Iris pigment epithelial cell (primary cell): ENCODE measurements around the gene CNEP1R1.

Experiments used
- DNase-seq: peaks from one replicate; pipeline ENCODE4 v3.0.0-alpha.2; 2011; ENCODE audit warnings: low read depth

Gene CNEP1R1

DNA sequence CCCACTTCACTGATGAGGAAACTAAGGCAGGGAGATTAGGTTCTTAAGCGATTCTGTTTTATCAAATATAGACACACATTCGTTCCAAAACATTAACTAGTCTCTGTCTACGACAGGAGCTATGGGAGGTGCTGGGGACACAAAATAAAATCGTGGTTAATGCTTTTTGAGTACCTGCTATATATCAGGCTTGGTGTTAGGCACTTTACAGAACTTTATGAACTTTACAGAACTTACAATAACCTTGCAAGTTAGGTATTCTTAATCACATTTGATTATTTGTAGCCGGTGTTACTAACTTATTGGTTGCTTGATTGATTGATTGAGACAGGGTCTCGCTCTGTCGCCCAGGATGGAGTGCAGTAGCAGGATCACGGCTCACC lies 40.2 kb downstream of the CNEP1R1 start:
- DNase-seq = no peak

DNA sequence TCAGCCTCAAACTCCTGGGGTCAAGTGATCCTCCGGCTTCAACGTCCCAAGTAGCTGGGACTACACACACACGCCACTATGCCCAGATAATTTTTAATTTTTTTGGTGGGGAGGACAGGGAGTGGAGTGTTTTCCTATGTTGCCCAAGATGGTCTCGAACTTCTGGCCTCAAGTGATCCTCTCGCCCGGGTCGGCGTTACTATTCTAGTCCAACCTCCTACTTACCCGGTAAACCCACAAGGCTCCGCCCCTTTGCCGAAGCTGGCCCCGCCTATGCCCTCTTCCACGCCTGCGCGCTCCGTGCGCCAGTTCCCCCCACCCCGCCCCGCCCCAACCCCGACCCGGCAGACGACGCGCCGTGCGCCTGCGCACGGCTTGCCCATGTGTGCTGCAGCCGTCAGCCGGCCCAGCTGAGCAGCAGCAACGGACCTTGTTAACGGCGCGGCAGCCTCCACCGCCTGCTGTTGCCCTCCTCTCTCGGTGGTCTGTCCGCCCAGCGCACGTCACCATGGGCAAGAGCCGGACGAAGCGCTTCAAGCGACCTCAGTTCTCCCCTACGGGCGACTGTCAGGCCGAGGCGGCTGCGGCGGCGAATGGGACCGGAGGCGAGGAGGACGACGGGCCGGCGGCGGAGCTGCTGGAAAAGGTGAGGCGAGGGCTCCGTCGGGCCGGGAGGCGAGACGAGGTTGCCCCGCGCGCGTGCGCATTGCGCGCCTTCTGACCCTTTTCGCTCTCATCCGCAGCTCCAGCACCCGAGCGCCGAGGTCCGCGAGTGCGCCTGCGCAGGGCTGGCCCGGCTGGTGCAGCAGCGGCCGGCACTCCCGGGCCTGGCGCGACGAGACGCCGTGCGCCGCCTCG lies 40.8 kb downstream of the CNEP1R1 start, which contains the start of gene HEATR3:
TSS of gene HEATR3 (plus strand) at position 347 of the 858 bp plus-strand sequence. CDS start at position 509, 162 bp downstream.
- peak; percentile 92 for DNase-seq

DNA sequence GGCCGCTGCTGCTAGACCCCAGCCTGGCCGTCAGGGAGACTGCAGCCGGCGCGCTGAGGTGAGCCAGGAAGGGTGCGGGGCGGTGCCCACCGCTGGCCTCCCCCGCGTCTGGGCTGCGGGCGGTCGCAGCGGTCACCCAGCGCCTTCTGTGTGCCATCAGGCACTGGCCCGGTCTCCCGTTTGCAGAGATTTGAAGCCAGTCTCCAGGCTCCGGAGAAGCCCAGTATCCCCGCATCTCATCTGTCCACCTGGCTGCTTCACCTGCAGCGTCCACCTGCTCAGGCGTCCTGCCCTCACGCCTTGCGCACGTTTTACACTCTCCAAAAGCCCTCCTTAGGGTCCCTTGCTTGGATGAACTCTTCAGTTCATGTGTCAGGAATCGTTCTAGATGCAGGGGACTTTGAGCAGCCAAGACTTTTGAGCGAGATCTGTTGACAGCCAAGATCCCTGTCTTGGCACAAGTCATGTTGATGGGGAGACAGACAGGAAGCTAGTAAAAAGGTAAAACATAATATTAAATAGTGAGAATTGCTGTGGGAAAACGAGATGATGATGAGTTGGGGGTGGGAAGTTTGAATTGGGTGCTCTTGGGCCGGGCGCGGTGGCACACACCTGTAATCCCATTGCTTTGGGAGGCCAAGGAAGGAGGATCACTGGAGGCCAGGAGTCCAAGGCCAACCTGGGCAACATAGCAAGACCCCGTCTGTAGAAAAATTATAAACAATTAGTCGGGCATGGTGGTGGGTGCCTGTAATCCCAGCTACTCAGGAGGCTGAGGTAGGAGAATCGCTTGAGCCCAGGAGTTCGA lies 41.7 kb downstream of the CNEP1R1 start:
- DNase-seq = no peak

DNA sequence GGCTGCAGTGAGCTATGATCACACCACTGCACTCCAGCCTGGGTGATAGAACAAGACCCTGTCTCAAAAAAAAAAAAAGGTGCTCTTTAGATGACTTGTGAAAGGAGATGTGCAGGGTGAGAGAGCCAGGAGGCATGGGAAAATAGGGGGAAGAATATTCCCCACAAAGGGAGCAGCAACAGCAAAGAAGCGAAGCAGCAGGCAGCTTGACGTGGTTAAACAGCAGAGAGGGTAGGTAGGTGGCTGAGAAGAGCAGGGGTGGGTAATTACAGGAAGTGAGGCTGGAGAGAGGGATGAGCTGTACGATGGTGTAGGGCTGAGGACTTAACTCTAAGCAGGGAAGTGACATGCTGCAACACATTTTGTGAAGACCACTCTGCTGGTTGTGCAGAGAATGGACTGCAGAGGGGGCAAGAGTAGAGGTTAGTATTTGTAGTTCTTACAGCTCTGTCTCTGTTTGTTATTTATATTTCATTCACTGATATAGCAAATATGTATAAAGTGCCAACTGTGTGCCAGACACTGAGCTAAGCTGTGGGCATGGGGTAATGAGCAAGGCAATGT lies 42.3 kb downstream of the CNEP1R1 start:
- peak; percentile 72 for DNase-seq

DNA sequence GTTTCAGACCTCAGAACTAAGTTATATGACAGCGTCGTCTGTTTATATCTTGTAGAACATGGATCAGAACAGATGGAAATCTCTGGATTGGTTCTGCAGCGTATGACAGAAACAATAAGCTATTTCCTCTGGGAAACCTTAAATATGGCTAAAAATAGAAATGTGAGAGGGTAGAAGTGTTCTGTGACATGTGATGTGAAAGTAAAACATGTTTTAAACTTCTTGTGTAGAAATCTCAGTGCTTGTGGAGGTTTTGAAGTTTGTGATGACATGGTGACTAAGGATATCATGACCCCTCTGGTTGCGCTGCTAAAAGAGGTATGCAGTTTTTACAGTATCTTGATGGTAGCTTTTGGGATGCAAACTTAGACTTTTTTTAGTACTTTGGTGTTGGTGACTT lies 43.5 kb downstream of the CNEP1R1 start:
- DNase-seq = peak; percentile 74

DNA sequence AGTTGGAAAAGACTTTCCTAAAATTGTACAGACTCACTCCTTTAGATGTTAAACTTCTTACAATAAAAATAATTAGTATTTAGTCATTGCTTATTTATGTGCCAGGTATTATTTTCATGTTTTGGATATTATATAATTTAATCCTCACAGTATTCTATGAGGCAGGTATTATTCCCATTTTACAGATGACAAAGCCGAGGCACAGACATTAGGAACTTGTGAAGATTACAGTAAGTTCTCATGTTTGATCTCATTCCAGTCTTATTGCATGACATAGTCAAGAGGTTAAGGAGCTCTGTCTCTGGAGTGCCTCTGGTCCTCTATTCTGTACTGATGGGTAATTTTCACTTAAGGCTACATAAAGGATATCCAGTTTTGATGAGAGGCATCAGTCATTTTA lies 44.0 kb downstream of the CNEP1R1 start:
- no peak for DNase-seq

DNA sequence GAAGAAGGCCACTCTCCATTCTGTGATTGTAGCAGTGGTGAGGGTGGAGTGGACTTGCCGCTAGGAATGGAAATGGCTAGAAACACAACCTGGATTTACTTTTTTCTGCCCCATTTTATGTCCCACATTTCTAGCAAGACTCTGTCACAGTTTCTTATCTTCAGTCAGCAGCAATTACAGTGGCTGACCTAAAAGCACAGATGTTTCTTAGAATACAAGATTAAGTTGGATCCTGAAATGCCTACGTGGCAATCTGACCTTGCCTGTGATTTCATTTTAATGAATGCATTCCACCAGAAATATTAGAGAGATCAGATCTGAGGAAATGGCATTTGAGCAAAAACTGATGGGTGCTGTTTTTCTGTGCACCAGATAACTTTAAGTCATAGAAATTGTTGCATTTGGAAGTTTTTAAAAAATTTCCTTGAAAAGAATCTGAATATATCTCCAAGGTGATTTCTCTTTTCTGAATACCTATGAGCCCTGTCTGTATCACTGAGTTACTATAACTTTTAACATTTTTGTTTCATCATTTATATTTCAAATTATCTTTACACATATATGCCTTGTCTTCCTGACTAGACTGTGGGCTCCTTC lies 46.1 kb downstream of the CNEP1R1 start:
- DNase-seq = no peak

DNA sequence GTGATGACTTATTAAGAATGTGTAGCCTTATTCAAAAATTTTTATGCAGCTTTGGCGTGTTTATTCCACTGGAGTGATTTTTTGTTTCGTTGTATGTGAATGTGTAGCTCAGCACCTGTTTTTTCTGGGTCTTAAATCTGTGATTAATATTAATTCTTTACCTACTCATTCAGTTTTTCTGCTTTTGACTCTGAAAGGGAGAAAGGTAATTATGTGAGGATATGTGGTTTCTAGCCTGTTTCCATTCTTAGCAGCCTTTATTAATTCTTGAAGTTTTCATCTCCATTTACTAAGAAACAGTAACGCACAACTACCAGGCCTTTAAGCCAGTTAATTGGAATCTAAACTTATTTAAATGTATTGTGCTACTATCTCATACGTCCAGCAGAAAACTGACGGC lies 47.7 kb downstream of the CNEP1R1 start:
- DNase-seq = no peak

DNA sequence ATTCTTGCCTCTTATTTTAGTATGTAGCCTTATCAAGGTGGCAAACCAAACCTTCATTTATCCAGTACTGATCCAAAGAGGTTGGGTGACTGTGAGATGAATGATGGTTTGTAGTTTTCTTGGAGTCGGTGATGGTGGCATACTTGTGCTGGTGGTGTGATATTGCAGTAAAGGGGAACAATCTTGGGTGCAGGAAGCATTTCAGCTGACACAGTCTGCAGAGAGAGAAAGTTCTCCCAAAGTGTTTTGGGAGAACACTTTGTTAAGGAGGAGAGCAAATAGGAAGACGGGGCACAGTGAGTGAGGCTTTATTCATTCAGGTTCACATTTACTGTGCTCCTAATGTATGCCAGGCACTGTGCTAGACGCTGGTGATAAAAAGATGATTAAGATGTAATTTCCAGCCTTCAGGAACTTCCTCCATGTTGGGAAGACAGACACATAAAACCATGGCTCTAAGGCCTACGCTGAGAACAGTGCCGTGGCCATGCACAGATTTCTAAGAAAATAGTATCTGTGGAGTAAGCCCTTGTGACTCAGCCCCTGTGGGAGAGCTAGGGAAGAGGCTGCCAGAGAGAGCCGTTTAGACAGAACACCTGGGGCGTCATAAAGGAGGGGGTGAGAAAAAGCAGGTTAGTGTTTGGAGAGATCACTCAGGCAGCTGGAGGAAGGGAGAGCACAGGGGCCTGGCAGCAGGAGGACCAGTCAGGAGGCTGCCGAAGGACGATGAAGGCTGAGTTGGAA lies 54.5 kb downstream of the CNEP1R1 start:
- peak; percentile 50 for DNase-seq

DNA sequence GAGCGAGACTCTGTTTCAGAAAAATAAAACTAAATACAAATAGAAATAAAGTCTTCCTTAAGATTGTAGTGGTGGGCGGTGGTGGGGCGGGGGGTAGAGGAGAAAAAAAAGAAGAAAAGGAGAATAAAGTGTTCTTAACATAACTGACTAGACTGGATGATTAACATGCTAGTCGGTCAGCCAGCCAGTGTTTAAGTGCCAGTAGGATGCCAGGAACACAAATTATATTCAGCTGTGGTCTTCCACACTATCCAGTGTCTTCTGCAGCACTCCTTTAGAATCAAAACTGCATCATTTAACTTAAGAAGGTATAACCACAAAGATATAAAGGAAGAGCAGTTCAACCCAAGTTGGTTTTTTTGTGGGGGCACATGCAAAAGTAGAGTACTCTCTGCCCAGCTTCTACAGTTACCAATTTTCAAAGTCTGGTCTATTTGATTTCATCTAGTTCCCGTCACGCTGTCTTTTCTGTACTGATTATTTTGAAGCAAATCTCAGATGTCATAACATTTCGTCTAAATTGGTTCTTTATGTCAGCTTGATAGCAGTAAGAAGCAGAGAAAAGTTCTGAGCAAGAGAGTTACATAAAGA lies 56.5 kb downstream of the CNEP1R1 start:
- no peak for DNase-seq

DNA sequence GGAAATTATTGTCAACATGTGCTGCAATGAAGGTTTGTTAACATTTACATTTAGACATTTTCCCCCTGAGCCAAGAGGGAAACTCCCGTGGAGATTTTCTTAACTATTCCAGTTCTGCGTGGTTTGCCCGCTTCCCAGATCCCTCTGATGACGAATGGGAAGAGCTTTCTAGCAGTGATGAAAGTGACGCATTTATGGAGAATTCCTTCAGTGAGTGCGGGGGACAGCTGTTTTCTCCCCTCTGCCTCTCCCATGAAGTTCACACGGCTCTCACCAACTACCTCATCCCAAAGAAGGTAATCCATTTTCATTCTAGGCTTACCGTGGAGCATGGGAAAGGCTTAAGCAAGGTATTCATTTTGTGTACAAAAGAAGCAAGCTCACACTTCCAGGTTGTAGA lies 59.0 kb downstream of the CNEP1R1 start:
- no peak for DNase-seq

DNA sequence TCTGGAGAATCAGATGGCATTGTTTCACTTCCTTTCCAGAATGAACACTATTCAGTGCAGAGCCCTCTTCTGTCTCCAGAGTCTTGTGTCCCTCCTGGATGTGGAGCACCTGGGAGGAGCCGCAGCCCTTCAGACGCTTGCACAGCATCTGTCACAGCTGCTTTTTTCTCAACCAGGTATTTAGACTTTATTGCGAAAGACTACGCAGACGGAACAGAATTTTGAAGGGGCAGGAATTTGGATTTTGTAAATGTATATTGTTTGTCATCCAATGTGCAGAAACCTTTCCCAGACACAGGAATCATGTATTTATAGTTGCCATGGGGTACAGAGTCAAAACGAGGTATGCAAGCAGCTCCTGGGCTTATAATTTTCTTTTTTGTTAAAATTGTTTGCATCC lies 61.2 kb downstream of the CNEP1R1 start:
- DNase-seq = no peak
